Ascending aorta (tissue), 2 donors: ENCODE data around the gene VENTX. TPM values are rescaled to one million over a fixed set of nuclear protein-coding genes. Genes with fewer than 3 reads are reported as not detected.

Source experiments
- DNase-seq, 2 donors: peaks; one replicate each; pipeline ENCODE4 v3.0.0-alpha.2; 2019; ENCODE audit warnings: low spot score in 2 of 2
- H3K27ac ChIP-seq, 2 donors: fragments of 200-600 bp; sonication (generic); one replicate each; pipeline ENCODE4 v1.5.1; 2016 to 2017; ENCODE audit warnings: mild to moderate bottlenecking in 1 of 2
- H3K27me3 ChIP-seq: fragments of 200-600 bp; sonication (generic); one replicate; pipeline ENCODE4 v1.5.1; 2017
- H3K36me3 ChIP-seq, 2 donors: fragments of 200-600 bp; sonication (generic); one replicate each; pipeline ENCODE4 v1.5.1; 2016
- H3K4me1 ChIP-seq, 2 donors: fragments of 200-600 bp; sonication (generic); one replicate each; pipeline ENCODE4 v1.5.1; 2016 to 2017; ENCODE audit warnings: mild to moderate bottlenecking in 1 of 2
- H3K4me3 ChIP-seq, 2 donors: fragments of 200-600 bp; sonication (generic); one replicate each; pipeline ENCODE4 v1.5.1; 2016 to 2017; ENCODE audit warnings: mild to moderate bottlenecking in 1 of 2
- H3K9me3 ChIP-seq, 2 donors: fragments of 200-600 bp; sonication (generic); one replicate each; pipeline ENCODE4 v1.5.1; 2016
- intact Hi-C: fragments of 100-400 bp; cut with DNase I; formaldehyde crosslinking; loops from one replicate; pipeline ENCODE4 v1.15.1; 2023
- total RNA-seq: library from RNA; depleted of rRNA; stranded (reverse); fragments of >200 nt; gene quantifications from one replicate; pipeline ENCODE4 v1.1.0, GENCODE V29; 2016
- TF ChIP-seq, protein P1 (sequence below), 3 experiments: fragments of 200-600 bp in 2 of 3; fragments of 450-650 bp in 1 of 3; sonication (generic) in 2 of 3; IDR thresholded peaks; one replicate each; pipeline ENCODE4 v1.5.1; 2016 to 2019; ENCODE audit warnings: antibody characterized with exemption in 3 of 3, mild to moderate bottlenecking in 1 of 3, moderate library complexity in 1 of 3

Gene VENTX, protein sequence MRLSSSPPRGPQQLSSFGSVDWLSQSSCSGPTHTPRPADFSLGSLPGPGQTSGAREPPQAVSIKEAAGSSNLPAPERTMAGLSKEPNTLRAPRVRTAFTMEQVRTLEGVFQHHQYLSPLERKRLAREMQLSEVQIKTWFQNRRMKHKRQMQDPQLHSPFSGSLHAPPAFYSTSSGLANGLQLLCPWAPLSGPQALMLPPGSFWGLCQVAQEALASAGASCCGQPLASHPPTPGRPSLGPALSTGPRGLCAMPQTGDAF
- total RNA-seq, result 1.5 TPM

DNA sequence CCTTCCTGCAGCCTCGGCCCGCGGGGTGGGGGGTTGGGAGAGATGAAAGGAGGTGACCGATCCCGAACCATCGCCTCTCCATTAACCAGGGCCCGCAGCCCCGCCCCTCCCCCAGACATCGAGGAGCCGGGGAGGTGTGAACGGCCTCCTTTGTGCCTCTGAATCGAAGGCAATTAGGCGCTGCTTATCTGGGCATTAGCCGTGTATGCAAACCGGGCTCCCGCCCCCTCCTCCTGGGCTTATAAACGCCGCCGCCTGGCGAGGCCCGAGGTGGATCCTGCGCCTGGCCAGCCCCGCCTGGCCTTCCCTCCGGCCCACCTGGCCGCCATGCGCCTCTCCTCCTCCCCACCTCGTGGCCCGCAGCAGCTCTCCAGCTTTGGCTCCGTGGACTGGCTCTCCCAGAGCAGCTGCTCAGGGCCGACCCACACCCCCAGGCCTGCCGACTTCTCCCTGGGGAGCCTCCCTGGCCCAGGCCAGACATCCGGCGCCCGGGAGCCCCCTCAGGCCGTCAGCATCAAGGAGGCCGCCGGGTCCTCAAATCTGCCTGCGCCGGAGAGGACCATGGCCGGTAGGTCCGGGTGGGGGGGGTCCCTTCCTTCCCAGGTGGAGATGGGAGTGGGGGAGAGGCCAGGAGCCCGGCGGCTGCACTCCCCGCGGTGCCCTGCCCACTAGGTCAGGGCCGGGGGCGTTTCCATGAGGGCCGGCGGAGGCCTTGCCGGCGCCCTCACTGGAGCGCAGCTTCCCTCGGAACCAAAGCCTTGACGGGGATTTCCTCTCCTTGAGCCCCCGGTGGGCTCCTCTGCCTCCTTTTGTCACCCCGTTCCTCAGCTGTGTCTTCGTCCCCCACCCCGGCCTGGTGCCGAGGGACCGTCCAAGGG, at the start of gene VENTX:
TSS of gene VENTX (plus strand) at position 268 of the 878 bp plus-strand sequence. CDS start at position 328, 60 bp downstream.
- DNase-seq, result no peak
- Histone ChIP-seq H3K27ac (no peak within 1 kb of the TSS), H3K4me1 (peaks cover 0 to 3% of the 10 kb centered on the region in 2 donors), H3K4me3 (peak within 1 kb of the TSS; percentile 1 to 56), H3K27me3 (peaks cover 19% of the 10 kb centered on the region), H3K9me3 (no peaks in the 10 kb centered on the region), H3K36me3 (no peaks in the 10 kb centered on the region)
- intact Hi-C loops, result no loop called here
- TF ChIP-seq, protein P1, sequence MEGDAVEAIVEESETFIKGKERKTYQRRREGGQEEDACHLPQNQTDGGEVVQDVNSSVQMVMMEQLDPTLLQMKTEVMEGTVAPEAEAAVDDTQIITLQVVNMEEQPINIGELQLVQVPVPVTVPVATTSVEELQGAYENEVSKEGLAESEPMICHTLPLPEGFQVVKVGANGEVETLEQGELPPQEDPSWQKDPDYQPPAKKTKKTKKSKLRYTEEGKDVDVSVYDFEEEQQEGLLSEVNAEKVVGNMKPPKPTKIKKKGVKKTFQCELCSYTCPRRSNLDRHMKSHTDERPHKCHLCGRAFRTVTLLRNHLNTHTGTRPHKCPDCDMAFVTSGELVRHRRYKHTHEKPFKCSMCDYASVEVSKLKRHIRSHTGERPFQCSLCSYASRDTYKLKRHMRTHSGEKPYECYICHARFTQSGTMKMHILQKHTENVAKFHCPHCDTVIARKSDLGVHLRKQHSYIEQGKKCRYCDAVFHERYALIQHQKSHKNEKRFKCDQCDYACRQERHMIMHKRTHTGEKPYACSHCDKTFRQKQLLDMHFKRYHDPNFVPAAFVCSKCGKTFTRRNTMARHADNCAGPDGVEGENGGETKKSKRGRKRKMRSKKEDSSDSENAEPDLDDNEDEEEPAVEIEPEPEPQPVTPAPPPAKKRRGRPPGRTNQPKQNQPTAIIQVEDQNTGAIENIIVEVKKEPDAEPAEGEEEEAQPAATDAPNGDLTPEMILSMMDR (IDR thresholded peaks at IDR 0.05), result no peak

DNA sequence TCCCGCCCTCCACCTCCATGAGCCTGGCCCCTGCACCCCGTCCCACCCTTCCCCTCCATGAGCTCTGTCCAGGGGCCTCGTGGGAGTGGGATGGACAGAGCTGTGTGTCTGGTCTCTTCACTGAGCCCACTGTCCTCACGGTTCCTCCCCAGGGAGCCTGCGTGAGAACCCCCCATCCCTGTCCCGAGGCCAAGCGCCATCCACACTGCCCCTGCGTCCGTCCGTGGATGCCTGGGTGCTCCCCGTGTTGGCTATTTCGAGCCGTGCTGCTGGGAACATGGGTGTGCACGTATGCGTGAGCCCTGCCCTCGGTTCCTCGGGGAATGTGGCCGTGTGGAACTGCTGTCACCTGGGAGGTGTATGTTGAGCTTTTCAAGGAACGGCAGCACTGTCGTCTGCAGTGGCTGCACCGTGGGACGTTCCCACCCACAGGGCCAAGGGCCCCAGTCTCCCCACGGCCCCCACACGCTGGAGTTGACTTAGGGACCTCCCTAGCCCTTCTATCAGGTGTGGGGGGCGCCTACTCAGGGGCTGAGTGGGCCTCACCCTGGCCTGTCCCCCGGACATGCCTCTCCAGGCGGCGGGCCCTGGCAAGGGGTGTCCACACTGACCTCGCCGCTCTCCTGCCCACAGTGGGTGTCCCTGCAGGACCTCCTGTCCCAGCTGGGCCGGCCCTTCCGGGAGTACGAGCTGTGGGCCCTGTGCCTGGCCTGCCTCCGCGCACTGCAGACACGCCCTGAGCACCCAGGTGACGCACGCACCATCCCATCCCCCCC, 49.6 kb upstream of the VENTX start:
- H3K27me3 ChIP-seq, result no peaks in the 10 kb centered on the region

DNA sequence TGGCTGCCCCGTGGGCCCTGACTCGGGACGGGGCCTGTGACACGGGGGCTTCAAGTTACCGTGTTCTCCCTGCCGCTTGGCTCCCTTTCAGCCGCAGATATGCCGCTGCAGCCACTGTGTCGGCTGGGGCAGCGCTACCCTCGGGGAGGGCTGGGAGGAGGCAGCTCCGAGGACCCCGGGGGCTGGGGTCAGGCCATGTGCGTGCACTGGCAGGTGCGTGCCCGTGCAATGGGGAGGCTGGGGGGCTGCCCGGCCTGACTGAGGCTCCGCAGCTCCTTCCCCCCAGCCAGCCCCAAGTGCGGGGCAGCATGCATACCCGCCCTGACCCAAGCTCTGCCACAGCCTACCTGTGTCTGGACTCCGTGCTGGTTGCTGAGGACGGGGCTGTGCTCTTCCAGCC, 48.4 kb upstream of the VENTX start:
- TF ChIP-seq, protein P1 (IDR thresholded peaks at IDR 0.05), result no peak
- Histone ChIP-seq H3K36me3 (no peaks in the 10 kb centered on the region), H3K27me3 (no peaks in the 10 kb centered on the region)

More for the DNA sequence above, 49.6 kb upstream of the VENTX start:
- H3K36me3 ChIP-seq, result no peaks in the 10 kb centered on the region
- TF ChIP-seq, protein P1 (IDR thresholded peaks at IDR 0.05), result no peak
- no peaks in the 10 kb centered on the region for H3K9me3 ChIP-seq
- intact Hi-C loops, result no loop called here
- DNase-seq, result no peak
- no peaks in the 10 kb centered on the region for H3K4me1 ChIP-seq
- H3K4me3 ChIP-seq, result no peak overlapping the region
- H3K27ac ChIP-seq, result no peak overlapping the region

DNA sequence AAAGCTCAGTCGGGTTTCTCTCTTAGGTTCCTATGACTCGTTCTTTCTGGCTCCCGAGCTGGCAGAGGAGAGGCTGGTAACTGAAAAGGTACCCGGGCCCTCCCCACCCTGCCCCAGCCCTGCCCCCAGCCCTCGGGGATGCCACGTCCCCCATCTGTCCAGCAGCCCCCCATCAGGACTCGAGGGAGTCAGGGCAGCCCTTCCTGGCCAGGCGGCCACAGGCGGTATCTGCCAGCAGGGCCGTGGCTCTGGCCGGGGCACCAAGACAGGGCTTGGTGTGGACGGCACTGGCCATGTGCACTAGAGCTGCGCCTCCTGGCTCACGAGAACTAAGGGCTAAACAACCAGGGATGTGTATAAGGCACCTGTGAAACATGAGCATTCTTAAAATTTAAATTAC, 47.9 kb upstream of the VENTX start:
- no peaks in the 10 kb centered on the region for H3K4me1 ChIP-seq
- H3K4me3 ChIP-seq, result no peak overlapping the region
- H3K27me3 ChIP-seq, result no peaks in the 10 kb centered on the region
- no peak overlapping the region for H3K27ac ChIP-seq
- TF ChIP-seq, protein P1 (IDR thresholded peaks at IDR 0.05), result no peak
- H3K36me3 ChIP-seq, result no peaks in the 10 kb centered on the region
- no peak for DNase-seq
- intact Hi-C loops, result no loop called here
- H3K9me3 ChIP-seq, result no peaks in the 10 kb centered on the region

More for the DNA sequence above, 48.4 kb upstream of the VENTX start:
- DNase-seq, result no peak
- intact Hi-C loops, result no loop called here
- H3K4me1 ChIP-seq, result no peaks in the 10 kb centered on the region
- H3K27ac ChIP-seq, result no peak overlapping the region
- H3K4me3 ChIP-seq, result no peak overlapping the region
- H3K9me3 ChIP-seq, result no peaks in the 10 kb centered on the region

DNA sequence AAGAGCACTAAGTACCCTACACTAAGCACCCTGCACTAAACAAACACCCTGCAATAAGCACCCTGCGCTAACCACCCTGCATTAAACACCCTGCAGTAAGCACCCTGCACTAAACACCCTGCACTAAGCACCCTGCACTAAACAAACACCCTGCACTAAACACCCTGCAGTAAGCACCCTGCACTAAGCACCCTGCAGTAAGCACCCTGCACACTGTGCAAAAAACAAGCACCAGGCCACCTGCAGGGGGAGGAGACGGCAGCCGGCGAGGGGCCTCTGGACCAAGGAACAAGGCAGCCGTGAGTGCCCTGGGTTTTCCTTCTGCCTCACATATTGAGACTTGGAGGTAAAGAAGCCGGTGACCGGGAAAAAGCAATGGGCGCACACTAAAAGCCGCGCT, 47.4 kb upstream of the VENTX start:
- Histone ChIP-seq H3K9me3 (no peaks in the 10 kb centered on the region), H3K27ac (no peak overlapping the region), H3K4me1 (no peaks in the 10 kb centered on the region), H3K27me3 (no peaks in the 10 kb centered on the region), H3K4me3 (no peak overlapping the region), H3K36me3 (no peaks in the 10 kb centered on the region)
- DNase-seq, result no peak
- TF ChIP-seq, protein P1 (IDR thresholded peaks at IDR 0.05), result no peak
- intact Hi-C loops, result no loop called here
